ENCODE measurements around the gene ZNF787. TPM values are rescaled to one million over a fixed set of nuclear protein-coding genes. Genes with fewer than 3 reads are reported as not detected.

The ZNF787 gene
- polyA plus RNA-seq, 2 of the 4 experiments (the other 2 are of a cell fraction), result 12.5 to 35.1 TPM

DNA sequence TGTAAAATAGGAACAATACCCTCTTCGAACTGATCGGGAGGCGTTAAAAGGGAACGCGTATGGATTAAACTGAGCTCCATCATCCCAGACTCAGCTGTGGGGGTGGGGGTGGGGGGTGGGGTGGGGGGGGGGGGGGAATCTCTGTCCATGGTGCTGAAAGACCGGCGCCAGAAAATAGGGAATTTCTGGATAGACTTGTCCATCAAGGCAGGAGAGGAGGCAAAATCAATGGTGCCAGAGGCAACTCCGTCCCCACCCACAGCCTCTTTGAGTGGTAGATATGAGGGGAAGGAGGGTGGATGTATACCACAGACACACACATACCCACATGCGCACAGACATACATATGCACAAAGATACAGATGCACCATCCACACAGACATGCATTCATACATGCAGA is 37.4 kb downstream of the ZNF787 start:
- H3K4me1 ChIP-seq, result no peaks in the 10 kb centered on the region
- POLR2A ChIA-PET, result no interaction called here
- DNase-seq (ENCODE audit: low read depth in 1 of 2, low spot score in 1 of 2) (no peak), ATAC-seq (no peak), FAIRE-seq (no peak)
- TF ChIP-seq, protein P1, sequence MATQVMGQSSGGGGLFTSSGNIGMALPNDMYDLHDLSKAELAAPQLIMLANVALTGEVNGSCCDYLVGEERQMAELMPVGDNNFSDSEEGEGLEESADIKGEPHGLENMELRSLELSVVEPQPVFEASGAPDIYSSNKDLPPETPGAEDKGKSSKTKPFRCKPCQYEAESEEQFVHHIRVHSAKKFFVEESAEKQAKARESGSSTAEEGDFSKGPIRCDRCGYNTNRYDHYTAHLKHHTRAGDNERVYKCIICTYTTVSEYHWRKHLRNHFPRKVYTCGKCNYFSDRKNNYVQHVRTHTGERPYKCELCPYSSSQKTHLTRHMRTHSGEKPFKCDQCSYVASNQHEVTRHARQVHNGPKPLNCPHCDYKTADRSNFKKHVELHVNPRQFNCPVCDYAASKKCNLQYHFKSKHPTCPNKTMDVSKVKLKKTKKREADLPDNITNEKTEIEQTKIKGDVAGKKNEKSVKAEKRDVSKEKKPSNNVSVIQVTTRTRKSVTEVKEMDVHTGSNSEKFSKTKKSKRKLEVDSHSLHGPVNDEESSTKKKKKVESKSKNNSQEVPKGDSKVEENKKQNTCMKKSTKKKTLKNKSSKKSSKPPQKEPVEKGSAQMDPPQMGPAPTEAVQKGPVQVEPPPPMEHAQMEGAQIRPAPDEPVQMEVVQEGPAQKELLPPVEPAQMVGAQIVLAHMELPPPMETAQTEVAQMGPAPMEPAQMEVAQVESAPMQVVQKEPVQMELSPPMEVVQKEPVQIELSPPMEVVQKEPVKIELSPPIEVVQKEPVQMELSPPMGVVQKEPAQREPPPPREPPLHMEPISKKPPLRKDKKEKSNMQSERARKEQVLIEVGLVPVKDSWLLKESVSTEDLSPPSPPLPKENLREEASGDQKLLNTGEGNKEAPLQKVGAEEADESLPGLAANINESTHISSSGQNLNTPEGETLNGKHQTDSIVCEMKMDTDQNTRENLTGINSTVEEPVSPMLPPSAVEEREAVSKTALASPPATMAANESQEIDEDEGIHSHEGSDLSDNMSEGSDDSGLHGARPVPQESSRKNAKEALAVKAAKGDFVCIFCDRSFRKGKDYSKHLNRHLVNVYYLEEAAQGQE (IDR thresholded peaks at IDR 0.05), result peak; percentile 80
- no peak for TF ChIP-seq POLR2AphosphoS2 (conservative IDR thresholded peaks at IDR 0.05; ENCODE audit: low read length)
- WGBS (ENCODE audit: missing lambda C conversion rate), result 88% methylated on average over 9 of the region's 9 CpGs
- CTCF ChIA-PET, result interaction anchor here (0.6 to 3.5 kb wide), 3 partner anchors 8 to 18 kb away, joined by 3 to 19 read pairs (median 14); no protein-coding TSS in a partner anchor
- no peak overlapping the region for H3K27ac ChIP-seq
- no peak overlapping the region for H3K4me2 ChIP-seq
- H3K9me3 ChIP-seq, result no peaks in the 10 kb centered on the region
- H3K4me3 ChIP-seq, result no peak overlapping the region

- Histone ChIP-seq H3K9me3 (0 out of 3 replicates have a peak, but pooled peaks cover 2% of the 10 kb centered on the region), H3K27ac (no peak overlapping the region), H3K4me1 (no peaks in the 10 kb centered on the region), H3K4me2 (peak overlapping the region; percentile 20; the same call in 1 of the 3 replicates), H3K4me3 (no peak overlapping the region)
- FAIRE-seq, result no peak
- TF ChIP-seq ZSCAN20 (CRISPR knock-in tag; IDR thresholded peaks at IDR 0.05) (no peak), EHF (CRISPR knock-in tag; IDR thresholded peaks at IDR 0.05) (no peak), CTCF (IDR thresholded peaks at IDR 0.05) (peak; percentile 17; the same call in 2 of the 3 replicates), RAD21 (conservative IDR thresholded peaks at IDR 0.05 in 1 of 2, IDR thresholded peaks at IDR 0.05 in 1 of 2) (peak in 1 of 2 experiments; percentile 46; a peak in 2 of 5 replicates)
- TF ChIP-seq, protein P2, sequence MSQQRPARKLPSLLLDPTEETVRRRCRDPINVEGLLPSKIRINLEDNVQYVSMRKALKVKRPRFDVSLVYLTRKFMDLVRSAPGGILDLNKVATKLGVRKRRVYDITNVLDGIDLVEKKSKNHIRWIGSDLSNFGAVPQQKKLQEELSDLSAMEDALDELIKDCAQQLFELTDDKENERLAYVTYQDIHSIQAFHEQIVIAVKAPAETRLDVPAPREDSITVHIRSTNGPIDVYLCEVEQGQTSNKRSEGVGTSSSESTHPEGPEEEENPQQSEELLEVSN (IDR thresholded peaks at IDR 0.05; ENCODE audit: borderline replicate concordance, low read depth), result no peak
- WGBS (ENCODE audit: missing lambda C conversion rate), result 43% methylated on average over 35 of the region's 36 CpGs
- ChIA-PET POLR2A (no interaction called here), CTCF (interaction anchor here (0.6 to 3.5 kb wide), 9 partner anchors 8 to 252 kb away, joined by 3 to 19 read pairs (median 4); no protein-coding TSS in a partner anchor)
- peak; percentile 48 to 65 for DNase-seq (ENCODE audit: low read depth in 1 of 2, low spot score in 1 of 2)
- peak; percentile 10 to 64; a peak in 4 of 6 replicates for ATAC-seq
Observed at GRCh38 chr19:56080669-56081401, 40.3 kb downstream of the ZNF787 start.

GRCh38 chr19:56079609-56080008 is 41.5 kb downstream of the ZNF787 start:
- ATAC-seq, result no peak
- H3K4me1 ChIP-seq, result no peaks in the 10 kb centered on the region
- WGBS (ENCODE audit: missing lambda C conversion rate), result 55% methylated on average over 7 of the region's 7 CpGs
- H3K4me3 ChIP-seq, result no peak overlapping the region
- FAIRE-seq, result no peak
- CTCF ChIA-PET, result interaction anchor here (1.2 to 2.4 kb wide), 5 partner anchors 12 to 270 kb away, joined by 3 to 12 read pairs (median 4); no protein-coding TSS in a partner anchor
- 0 out of 3 replicates have a peak, but pooled peaks cover 2% of the 10 kb centered on the region for H3K9me3 ChIP-seq
- POLR2A ChIA-PET, result no interaction called here
- H3K4me2 ChIP-seq, result no peak overlapping the region
- TF ChIP-seq EHMT2 (IDR thresholded peaks at IDR 0.05; ENCODE audit: low read depth), result no peak
- TF ChIP-seq HOXA7 (CRISPR knock-in tag; IDR thresholded peaks at IDR 0.05), result no peak
- TF ChIP-seq SMC3 (IDR thresholded peaks at IDR 0.05), result no peak
- no peak for TF ChIP-seq RNF2 (IDR thresholded peaks at IDR 0.05; ENCODE audit: borderline replicate concordance, low read depth)
- no peak for TF ChIP-seq ZFP36 (IDR thresholded peaks at IDR 0.05; ENCODE audit: borderline replicate concordance, partially characterized antibody)
- TF ChIP-seq RFX5 (IDR thresholded peaks at IDR 0.05), result no peak
- TF ChIP-seq, protein P3, sequence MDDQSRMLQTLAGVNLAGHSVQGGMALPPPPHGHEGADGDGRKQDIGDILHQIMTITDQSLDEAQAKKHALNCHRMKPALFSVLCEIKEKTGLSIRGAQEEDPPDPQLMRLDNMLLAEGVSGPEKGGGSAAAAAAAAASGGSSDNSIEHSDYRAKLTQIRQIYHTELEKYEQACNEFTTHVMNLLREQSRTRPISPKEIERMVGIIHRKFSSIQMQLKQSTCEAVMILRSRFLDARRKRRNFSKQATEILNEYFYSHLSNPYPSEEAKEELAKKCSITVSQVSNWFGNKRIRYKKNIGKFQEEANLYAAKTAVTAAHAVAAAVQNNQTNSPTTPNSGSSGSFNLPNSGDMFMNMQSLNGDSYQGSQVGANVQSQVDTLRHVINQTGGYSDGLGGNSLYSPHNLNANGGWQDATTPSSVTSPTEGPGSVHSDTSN (IDR thresholded peaks at IDR 0.05), result no peak
- TF ChIP-seq CEBPB (IDR thresholded peaks at IDR 0.05), result no peak
- TF ChIP-seq TP53 (CRISPR knock-in tag; IDR thresholded peaks at IDR 0.05), result no peak
- TF ChIP-seq NFE2L2 (conservative IDR thresholded peaks at IDR 0.05; ENCODE audit: low read length), result no peak
- TF ChIP-seq POLR2AphosphoS2 (conservative IDR thresholded peaks at IDR 0.05; ENCODE audit: low read length), result no peak
- no peak for TF ChIP-seq HOXB5 (CRISPR knock-in tag; IDR thresholded peaks at IDR 0.05)
- TF ChIP-seq HEYL (CRISPR knock-in tag; IDR thresholded peaks at IDR 0.05), result no peak
- TF ChIP-seq ELK1 (IDR thresholded peaks at IDR 0.05; ENCODE audit: low read depth, low read length), result no peak
- no peak for TF ChIP-seq HDAC2 (IDR thresholded peaks at IDR 0.05)
- no peak for TF ChIP-seq EHF (CRISPR knock-in tag; IDR thresholded peaks at IDR 0.05)
- no peak for TF ChIP-seq CBX8 (IDR thresholded peaks at IDR 0.05)
- no peak for TF ChIP-seq JUN (IDR thresholded peaks at IDR 0.05)
- no peak for TF ChIP-seq RAD21 (conservative IDR thresholded peaks at IDR 0.05 in 1 of 2, IDR thresholded peaks at IDR 0.05 in 1 of 2)
- no peak for DNase-seq (ENCODE audit: low read depth in 1 of 2, low spot score in 1 of 2)
- H3K27ac ChIP-seq, result no peak overlapping the region

Measured in A549 (cell line).